NCI-H526 treated with DMSO at 0.1 percent for 48 hours (cell line): ENCODE results near the gene BCAS1.

Experiments used
- DNase-seq: peaks from one replicate; lab custom pipeline; 2025; lab: John Stamatoyannopoulos, UW

BCAS1 gene

GRCh38 chr20:54075322-54075721 lies 4.9 kb upstream of the BCAS1 start:
- DNase-seq = no peak

- no peak for DNase-seq
Measured at GRCh38 chr20:54074511-54074910, 4.1 kb upstream of the BCAS1 start.

GRCh38 chr20:54073288-54073687 lies 2.9 kb upstream of the BCAS1 start:
- DNase-seq = no peak

GRCh38 chr20:54069501-54069971 lies 858 bp downstream of the BCAS1 start:
- no peak for DNase-seq

- DNase-seq = no peak
Measured at GRCh38 chr20:54068966-54069365, 1.4 kb downstream of the BCAS1 start.

GRCh38 chr20:54068495-54068894 lies 1.9 kb downstream of the BCAS1 start:
- no peak for DNase-seq

GRCh38 chr20:54067606-54068174 lies 2.7 kb downstream of the BCAS1 start:
- DNase-seq = no peak

- no peak for DNase-seq
Measured at GRCh38 chr20:54065601-54066038, 4.8 kb downstream of the BCAS1 start.

GRCh38 chr20:54064939-54065338 lies 5.5 kb downstream of the BCAS1 start:
- DNase-seq = no peak

GRCh38 chr20:54063992-54064676 lies 6.3 kb downstream of the BCAS1 start:
- peak; percentile 69 for DNase-seq

- no peak for DNase-seq
Measured at GRCh38 chr20:54063580-54063979, 6.8 kb downstream of the BCAS1 start.

GRCh38 chr20:54062812-54063280 lies 7.5 kb downstream of the BCAS1 start:
- peak; percentile 60 for DNase-seq

GRCh38 chr20:54061101-54061881 lies 9.1 kb downstream of the BCAS1 start:
- DNase-seq = no peak

- no peak for DNase-seq
Measured at GRCh38 chr20:54059691-54060364, 10.6 kb downstream of the BCAS1 start.

GRCh38 chr20:54058420-54059139 lies 11.8 kb downstream of the BCAS1 start:
- no peak for DNase-seq

- no peak for DNase-seq
Measured at GRCh38 chr20:54056762-54057639, 13.4 kb downstream of the BCAS1 start.

- no peak for DNase-seq
Measured at GRCh38 chr20:54054516-54054915, 15.9 kb downstream of the BCAS1 start.

- DNase-seq = no peak
Measured at GRCh38 chr20:54051068-54051467, 19.3 kb downstream of the BCAS1 start.

GRCh38 chr20:54048891-54049545 lies 21.4 kb downstream of the BCAS1 start:
- no peak for DNase-seq

- no peak for DNase-seq
Measured at GRCh38 chr20:54048481-54048880, 21.9 kb downstream of the BCAS1 start.
